GM21390 (cell line): ENCODE data around the gene MED27.

Source experiments
- ATAC-seq: cut with Tn5 transposase; IDR thresholded peaks from one replicate; pipeline ENCODE4 v1.9.1; 2021; ENCODE audit not compliant: unreplicated experiment

The MED27 gene

DNA sequence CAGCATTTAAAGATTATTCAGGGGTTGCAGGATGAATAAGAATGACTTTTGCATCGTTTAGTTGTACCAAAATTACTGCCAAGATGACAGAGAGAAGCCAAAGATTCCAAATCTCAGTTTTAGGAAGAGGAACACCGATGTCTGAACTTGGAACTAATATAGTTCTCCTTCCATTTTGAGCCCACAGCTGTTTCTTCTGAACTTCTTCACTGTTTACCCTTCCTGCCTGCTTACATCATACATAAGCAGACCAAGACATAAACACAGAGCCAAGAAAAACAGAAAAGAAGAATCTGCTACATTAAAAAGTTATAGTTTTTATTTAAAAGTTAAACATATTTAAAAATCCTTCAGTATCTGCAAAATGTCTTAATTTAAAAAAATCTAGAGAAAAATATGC lies 192.8 kb downstream of the MED27 start:
- ATAC-seq = no peak

DNA sequence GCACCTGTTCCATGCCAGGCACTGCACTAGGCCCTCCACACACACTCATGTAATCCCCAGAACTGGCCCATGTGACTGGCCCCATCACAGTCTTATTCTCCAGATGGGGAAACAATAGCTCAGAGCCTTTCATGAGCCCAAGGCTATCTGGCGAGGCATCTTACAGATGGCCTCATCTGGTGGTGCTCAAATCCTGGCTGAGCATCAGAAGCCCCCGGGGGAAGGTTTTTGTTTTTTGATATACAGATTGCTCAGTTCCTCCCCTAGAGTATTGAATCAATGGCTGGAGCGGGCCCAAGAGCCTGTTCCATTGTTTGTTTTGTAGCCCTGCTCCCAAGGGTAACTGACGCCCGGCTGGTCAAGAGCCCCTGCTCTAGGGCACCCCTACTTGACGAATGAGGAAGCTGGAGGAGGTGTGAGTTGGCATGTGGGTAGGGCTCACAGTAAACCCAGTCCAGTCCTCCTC lies 194.5 kb downstream of the MED27 start:
- no peak for ATAC-seq

DNA sequence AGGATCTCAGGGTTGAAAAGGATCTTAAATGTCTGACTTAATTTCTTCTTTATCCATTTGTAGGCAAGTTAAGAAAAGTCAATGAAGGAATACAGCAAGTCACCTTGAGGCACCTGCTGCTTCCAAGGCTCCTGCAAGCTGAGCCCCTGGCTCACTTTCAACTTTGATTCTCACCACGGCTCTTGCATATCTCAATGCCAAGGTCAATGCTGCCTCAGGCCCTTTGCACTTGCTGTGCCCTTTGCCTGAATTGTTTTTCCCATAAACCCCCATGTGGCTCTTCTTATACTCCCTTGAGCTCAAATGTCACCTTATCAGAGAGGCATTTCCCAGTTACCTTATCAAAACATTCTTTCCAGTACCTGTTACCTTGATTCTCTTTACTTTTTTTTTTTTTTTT lies 195.4 kb downstream of the MED27 start:
- no peak for ATAC-seq

DNA sequence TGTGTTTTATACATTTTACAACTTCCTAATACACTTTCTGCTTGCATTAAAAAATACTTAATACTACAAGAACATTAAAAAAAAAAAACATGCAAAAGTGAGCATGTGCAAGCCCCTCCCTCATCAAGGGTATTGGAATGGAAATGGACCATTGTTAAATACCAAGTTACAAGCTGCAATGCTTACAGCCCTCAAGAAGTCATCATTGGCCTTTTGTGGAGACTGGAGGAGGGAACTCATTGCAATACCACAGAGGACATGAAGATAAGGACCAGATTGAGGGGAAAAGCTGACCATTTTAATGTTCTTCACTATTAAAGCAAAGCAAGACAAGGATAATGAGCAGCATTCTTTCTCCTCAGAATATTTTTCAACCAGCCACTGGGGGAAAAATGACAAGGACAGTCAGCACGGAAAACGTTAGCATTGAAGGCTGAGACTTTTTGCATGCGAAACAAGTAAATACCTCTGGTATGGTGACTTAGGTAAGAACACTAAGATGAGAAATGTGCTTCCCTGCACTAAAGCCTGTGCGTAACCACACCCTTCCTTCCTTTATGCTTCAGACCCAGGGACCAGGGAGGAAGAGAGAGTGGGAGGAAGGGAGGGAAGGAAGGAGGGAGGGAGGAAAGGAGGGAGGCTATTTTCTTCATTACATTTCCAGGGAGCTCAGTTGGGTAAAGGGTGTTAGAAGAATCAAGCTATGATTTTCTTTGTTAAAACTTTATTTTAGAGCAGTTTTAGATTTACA lies 198.7 kb downstream of the MED27 start:
- ATAC-seq = no peak

DNA sequence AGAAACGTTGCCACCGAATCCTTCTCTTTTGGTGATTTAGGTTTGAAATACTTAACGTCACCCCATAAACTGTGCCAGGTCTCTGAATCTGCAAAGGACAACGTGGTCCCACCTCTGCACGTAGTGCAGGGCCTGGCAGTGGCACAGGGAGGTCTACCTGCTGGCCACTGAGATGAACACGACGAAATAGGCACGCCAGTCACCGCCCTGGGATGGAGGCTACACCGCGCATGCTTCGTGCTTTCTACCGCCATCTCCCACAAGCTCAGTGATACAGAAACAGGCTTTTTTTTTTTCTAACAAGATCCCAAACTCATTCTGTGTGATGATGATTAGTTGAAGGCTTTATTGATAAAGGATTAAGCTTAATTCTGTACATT lies 199.8 kb downstream of the MED27 start:
- ATAC-seq = no peak

DNA sequence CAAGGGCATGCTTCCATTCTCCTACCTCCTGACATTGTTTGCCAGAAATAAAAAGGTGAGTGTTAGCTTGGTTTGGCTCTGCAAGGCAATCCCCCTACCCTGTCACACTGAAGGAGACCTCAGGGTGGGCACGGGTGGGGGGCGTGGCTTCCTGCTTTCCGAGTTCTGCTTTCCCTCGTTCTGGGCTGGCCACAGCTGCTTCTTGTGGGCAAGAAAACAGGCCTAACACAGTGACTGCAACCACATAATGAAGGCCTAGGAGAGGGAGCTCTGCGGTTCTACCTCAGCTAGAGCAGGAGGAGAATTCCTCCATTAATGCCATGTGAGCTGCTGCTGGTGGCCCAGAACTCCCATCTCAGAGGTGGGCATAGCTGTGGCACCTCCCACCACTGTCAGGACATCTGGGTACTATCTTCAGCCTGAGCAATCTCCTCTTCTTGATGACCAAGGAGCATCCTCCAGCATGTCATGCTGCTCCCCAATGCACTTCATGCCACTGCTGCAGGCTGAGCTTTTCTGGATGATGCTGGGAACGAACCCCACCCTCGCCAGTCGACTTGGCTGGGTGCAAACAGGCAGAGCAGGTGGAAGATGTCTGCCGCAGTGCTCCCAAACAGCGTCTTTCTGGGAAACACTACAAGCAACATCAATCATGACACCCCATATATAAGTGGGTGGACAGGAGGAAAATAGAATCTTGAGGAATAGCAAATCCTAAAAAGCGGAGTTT lies 200.3 kb downstream of the MED27 start:
- ATAC-seq = no peak

DNA sequence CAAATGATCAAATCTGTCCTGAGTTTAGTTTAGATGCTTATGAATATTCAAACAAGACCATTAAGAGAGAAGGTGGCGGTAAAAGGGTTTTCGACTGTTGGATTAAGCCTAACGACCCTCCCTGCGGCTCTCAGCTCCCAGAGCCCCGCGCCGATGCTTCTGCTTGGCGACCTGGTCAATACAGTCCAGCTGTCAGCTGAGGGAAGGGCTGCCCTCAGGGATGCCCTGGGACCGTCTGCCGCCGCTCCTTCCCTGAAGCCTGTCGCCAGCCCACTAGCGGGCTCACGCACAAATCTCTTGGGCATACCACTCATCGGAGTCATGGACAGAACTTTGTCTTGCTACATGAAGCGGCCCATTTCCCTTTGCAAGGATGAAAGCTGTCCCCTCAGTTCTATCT lies 203.2 kb downstream of the MED27 start:
- ATAC-seq = no peak

DNA sequence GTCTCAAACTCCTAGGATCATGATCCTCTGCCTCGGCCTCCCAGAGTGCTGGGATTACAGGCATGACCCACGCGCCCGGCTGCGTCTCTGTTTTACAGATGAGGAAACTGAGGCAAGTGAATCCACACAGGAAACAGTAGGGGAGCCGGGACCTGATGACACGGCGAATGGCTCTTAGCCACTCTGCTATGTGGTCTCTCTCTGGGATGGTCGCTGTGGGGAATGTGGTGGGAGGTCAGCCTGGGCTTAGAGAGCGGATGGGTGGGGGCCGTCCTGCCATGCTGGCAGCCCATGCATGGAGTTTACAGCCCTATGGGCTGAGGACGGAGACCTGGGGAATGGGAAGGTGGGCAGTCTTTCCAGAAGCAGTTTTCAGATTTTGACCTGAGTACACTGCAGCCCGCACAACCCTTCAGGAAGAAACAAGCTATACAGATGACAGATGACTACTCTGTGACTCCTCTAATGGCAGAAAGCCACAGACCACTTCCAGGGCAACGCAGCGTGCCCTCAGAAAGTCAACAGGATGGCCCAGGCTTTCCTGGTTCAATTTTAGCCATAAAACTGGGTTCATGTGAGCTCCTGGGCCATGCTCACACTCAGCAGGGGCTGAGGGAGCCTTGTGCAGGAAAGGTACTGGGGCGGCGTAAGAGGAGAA lies 203.7 kb downstream of the MED27 start:
- ATAC-seq = no peak

DNA sequence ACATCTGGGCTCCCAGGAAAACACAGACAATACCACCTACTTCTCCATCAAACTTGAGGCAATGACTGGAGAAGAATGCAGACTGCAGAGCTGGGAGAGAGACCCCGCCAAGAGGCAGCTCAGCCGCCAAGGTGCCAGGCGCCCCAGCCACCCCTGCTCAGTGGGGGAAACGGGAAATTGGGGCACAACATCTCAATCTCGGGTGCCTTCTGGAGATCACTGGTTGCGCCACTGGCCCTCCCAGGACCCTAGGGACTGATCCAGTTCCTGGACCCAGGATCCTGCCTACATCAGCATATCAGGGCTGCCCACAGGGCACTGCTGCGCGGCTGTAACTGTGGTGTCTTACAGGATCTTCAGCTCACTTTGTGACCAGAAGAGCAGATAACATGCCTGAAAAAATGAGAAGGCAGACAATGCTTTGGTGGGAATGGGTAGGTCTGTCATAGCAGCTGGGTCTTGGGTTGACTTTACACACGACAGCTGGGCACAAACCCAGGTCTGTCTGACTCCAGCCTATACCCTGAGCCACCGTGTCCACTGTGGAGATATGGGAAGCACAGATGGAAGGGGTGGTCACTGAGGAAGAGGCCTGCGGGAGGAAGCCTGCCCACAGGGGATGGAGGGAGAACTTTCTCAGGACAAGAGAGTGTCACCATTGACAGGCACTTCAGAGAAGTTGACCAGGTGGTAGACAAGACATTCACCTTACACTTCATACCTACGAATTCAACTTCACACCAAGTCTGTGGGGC lies 204.6 kb downstream of the MED27 start:
- no peak for ATAC-seq

DNA sequence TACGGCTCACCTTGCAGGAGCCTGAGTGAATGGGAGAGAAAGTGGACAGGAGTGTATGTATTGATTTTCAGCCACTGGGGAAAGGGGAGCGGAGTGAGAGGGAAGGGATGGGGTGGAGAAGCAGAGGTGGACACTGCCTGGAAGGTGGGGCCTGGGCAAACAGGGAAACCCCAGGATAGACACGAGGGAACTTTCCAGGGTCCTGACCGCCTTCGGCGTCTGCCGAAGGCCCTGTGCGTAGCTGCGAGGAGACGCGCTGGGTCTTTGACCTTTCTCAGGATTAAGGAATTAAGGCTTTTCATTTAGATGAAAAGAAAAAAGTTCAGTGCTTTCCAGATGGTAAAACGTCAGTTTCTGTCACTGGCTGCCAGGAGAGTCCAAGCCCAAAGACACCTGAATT lies 205.2 kb downstream of the MED27 start:
- no peak for ATAC-seq

DNA sequence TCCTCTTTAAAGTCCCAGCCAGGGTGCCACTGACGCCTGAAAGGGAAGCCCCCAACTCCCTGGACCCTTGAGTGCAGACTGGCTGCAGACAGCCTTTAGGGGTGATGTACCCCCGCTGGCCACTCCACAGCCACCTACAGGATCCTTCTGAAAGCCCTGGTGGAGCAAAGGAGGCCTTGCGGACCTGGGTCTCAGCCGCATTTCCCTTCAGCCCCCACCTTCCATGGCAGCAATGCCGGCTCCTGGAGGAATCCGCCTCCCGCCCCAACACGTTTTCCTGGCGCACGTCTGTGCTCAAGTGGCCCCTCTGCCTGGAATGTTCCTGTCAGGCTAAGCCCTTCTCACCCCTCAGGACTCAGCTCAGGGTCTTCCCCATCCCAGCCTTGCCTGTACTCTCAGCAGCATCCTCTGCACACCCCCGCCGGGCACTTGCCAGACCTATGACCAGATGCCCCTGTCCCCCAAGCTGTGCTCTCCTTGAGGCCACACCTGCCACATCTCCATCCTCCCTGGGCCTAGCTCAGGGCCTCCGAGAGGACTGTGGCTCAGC lies 205.7 kb downstream of the MED27 start:
- no peak for ATAC-seq

DNA sequence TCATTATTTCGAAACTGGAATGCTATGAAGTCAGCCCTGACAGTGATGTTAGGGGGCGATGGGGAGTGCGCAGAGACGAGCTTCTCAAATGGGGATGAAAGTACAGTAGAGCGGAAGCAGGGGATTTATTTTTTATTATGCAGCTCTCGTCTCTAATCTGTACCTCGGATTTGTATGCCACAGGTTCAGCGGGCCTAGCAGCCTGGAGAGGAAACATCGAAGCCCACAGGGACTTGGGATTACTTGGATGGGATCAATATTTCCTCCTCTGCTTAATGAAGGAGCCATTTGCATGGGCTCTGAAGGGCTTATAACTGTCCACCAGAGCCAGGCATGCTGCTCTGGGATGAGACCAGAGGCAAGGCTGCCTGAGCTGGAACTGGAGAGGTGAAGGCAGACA lies 206.3 kb downstream of the MED27 start:
- ATAC-seq = no peak

DNA sequence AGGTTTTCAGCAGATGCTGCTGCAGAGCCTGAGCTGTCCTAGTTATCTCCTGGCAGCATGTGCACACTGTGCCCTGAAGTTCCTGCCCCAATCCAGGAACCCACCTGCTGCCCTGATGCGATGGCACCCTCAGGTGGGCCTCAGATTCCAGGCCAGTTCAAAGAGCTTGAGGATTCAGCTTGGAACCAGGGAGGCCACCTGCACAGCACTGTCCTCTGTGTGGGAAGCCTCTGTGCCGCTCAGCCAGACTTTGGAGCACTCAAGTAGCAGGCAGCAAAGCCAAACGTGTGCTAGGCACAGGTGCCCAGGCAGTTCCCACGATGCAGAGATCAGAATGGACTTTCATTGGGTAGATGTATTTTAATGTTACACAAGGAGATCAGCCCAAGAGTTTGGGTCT lies 207.0 kb downstream of the MED27 start:
- no peak for ATAC-seq

DNA sequence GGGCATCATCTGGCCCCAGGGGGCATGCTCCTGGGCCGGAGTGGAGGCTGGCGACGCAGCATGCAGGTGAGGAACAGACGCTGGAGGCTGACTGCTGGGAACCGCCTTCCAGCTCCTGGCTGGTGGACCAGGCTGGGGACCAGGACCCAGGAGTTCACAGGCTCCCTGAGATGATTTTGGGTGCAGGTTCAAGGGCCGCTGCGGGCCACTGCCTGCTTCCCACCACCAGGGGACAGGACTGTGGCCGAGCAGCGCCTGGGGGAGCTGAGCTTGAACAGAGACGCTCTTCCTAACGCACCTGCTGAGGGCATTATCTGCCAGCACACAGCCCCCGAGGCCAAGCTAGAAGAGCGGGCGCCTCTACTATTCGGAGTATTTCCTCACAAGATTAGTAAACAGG lies 207.7 kb downstream of the MED27 start:
- no peak for ATAC-seq

DNA sequence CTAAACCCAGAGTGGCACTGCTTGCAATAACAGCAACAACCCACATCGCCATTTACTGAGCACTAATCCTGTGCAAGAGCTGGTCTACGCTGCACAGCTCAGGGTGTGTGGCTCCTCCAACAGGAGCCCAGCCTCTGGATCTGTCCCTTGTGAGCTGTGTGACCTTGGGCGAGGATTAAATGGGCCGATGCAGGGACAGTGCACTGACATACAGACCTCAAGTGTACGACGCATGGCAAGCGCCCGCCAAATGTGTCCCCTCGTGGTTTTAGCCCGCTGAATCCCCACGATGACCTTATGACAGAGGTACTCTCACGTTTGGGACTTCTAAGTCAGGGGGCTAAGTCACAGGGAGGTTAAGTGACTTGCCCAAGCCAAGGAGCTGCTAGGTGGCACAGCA lies 209.5 kb downstream of the MED27 start:
- ATAC-seq = no peak

DNA sequence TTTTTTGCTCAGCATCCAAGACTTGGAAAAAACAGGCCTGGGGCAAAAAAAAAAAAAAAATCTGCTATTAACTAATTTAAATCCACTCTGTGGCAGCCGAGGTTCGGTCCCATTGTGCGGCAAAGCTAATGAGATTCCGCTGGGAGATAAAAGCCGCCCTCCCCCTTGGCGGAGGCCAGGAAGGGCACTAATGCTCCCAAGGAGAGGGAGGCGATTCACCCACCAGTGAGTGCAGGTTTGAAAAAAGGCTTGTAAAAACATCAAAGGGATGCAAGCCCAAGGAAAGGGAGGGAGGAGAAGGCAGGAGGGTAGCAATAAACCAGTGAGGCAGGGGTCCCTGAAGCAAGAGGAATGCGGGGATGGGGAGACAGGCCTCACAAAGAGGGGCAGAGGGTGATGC lies 210.3 kb downstream of the MED27 start:
- no peak for ATAC-seq

DNA sequence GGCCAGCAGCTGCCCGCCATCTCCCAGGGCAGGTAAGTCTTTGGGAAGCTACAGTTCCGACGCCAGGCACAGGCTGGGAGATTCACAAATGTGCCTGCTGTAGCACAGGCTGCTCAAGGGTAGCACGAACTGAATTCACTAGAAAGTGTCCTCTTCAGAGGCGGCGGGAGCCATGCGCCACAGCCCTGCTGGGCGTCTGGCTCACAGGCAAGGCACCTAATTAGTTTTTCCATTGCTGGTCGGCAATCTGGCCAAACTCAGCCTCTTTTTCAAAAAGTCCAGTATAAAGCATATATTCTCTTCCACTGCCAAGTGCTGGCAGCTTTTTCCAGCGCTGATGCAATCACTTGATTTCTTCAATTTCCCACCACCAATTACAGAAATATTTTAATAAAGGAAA lies 210.9 kb downstream of the MED27 start:
- no peak for ATAC-seq

DNA sequence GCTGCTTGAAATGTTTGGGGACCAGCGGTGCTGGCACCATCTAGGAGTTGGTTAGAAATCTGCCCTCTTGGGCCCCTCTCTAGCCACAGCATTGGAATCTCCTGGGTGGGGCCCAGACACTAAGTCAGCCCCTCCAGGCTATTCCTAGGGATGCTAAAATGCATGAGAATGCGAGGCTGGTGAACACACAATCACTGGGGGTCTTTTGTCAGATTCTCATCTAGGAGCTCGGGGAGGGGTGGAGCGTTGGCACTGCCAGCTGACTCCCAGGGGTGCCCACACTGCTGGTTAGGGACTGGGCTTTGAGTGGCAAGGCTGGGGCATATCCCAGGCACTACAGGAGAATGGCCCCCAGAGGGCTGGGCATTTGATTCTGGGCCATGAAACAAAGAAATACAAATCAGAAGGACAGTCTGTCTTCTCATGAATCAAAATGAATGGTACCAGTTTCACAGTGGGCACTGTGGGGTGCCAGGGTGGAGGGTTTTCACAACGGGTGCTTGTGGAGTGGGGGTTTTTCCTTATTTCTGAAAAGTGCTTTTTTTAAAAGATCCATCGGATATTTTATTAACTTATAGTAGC lies 212.0 kb downstream of the MED27 start:
- ATAC-seq = no peak

DNA sequence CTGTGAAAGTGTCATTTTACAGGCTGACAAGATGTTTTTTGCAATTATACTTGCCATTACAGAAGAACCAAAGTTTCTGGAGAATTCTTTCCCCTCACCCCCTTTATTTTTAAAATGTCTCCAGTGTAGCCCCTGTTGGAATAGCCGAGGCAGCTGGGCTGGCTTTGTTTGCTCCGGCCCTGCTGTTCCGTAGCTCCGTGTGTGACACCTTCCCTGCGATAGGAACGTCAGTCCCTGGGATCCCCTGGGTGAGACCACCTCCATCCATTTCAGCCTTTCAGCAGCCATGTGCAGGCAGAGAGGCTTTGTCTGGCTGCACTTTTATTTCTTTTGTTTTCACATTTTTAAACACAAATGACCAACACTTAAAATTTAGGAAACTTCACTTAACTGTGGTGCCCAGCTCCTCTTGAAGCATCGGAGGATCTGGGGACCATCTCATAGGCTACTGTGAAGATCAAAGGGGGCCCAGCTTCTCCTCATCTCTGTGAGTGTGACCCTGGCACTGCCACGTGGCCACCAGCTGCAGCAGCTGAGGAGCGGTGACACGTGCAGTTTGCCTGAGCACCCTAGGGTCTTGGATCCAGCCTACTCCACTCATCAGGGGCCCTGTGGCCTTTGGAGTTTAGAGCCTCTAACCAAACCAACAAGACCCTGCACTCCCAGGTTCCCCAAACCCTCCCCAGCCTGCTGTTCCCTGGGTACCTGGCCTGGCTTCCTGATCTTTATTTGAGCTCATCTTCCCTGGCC lies 214.0 kb downstream of the MED27 start:
- no peak for ATAC-seq

DNA sequence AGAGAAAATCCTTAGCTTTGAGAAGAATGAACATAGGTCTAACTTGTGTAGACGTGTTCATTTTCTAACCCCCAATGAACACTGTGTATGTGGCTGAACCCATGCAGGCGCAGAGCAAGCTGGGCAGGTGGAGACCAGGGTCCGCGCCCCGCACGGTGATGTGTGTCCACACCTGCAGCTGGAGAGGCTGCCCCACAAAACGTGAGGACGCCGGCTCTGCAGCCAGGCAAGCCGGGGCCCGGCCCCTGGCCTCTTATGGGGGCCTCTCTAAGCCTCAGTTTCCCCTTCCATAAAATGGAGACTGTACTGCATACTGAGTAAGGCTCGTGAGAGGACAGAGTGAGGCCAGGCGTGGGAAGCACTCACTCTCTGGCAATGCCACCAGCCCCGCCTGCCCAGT lies 215.1 kb downstream of the MED27 start:
- ATAC-seq = no peak
